ENCODE results near the gene PEX10. TPM values are rescaled to one million over a fixed set of nuclear protein-coding genes. Genes with fewer than 3 reads are reported as not detected.

Gene PEX10
- polyA plus RNA-seq, 1 donor from 2014 or later: 30.1 TPM

DNA sequence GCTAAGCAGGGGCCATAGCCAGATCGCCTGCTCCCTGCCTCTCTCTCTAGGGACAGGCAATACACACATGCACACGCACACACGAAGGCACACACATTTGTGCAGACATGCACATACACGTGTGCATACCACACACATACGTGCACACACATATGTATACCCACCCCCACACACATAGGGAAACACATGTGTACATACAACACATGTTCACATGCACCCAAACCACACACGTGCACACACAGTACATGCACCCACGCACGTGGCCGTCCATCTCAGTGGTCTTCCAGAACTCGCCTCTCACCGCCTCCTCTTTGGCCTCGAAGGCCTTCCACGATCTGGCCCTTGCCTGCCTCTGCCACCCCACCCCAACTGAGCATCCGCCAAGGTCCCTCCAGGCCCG, 25.3 kb upstream of the PEX10 start:
- Histone ChIP-seq H3K4me3 (ENCODE audit: low read length) (no peak overlapping the region), H3F3A (ENCODE audit: insufficient read depth, low read length, poor library complexity, severe bottlenecking) (no peaks in the 10 kb centered on the region), H3K27ac (ENCODE audit: low read length) (no peak overlapping the region), H3K9ac (ENCODE audit: low read length) (no peak overlapping the region), H2AFZ (ENCODE audit: low read depth, low read length) (no peak overlapping the region), H3K9me2 (ENCODE audit: insufficient read depth, low read length) (no peaks in the 10 kb centered on the region), H3K4me2 (ENCODE audit: low read length) (no peak overlapping the region), H3K27me3 (ENCODE audit: insufficient read depth, low read depth, low read length) (no peaks in the 10 kb centered on the region), H3K79me2 (replicated peaks; ENCODE audit: insufficient read depth, low read length) (no peaks in the 10 kb centered on the region), H3K36me3 (ENCODE audit: insufficient read depth, low read length) (no peaks in the 10 kb centered on the region), H3K9me3 (ENCODE audit: low read length) (no peaks in the 10 kb centered on the region), H4K20me1 (ENCODE audit: insufficient read depth) (no peaks in the 10 kb centered on the region)
- TF ChIP-seq SMC3 (conservative IDR thresholded peaks at IDR 0.05; ENCODE audit: poor library complexity) (no peak), POLR2AphosphoS5 (IDR thresholded peaks at IDR 0.05) (no peak), RAD21 (conservative IDR thresholded peaks at IDR 0.05) (no peak), EZH2 (IDR thresholded peaks at IDR 0.05; ENCODE audit: borderline replicate concordance, insufficient read depth, low read length, poor library complexity, severe bottlenecking) (no peak), TAF1 (IDR thresholded peaks at IDR 0.05; ENCODE audit: low read depth) (no peak), EP300 (conservative IDR thresholded peaks at IDR 0.05; ENCODE audit: poor library complexity, severe bottlenecking) (no peak), MXI1 (conservative IDR thresholded peaks at IDR 0.05; ENCODE audit: poor library complexity, severe bottlenecking) (no peak)
- TF ChIP-seq, protein P1, sequence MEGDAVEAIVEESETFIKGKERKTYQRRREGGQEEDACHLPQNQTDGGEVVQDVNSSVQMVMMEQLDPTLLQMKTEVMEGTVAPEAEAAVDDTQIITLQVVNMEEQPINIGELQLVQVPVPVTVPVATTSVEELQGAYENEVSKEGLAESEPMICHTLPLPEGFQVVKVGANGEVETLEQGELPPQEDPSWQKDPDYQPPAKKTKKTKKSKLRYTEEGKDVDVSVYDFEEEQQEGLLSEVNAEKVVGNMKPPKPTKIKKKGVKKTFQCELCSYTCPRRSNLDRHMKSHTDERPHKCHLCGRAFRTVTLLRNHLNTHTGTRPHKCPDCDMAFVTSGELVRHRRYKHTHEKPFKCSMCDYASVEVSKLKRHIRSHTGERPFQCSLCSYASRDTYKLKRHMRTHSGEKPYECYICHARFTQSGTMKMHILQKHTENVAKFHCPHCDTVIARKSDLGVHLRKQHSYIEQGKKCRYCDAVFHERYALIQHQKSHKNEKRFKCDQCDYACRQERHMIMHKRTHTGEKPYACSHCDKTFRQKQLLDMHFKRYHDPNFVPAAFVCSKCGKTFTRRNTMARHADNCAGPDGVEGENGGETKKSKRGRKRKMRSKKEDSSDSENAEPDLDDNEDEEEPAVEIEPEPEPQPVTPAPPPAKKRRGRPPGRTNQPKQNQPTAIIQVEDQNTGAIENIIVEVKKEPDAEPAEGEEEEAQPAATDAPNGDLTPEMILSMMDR (IDR thresholded peaks at IDR 0.05; ENCODE audit: poor library complexity, severe bottlenecking): no peak
- TF ChIP-seq, protein P2, sequence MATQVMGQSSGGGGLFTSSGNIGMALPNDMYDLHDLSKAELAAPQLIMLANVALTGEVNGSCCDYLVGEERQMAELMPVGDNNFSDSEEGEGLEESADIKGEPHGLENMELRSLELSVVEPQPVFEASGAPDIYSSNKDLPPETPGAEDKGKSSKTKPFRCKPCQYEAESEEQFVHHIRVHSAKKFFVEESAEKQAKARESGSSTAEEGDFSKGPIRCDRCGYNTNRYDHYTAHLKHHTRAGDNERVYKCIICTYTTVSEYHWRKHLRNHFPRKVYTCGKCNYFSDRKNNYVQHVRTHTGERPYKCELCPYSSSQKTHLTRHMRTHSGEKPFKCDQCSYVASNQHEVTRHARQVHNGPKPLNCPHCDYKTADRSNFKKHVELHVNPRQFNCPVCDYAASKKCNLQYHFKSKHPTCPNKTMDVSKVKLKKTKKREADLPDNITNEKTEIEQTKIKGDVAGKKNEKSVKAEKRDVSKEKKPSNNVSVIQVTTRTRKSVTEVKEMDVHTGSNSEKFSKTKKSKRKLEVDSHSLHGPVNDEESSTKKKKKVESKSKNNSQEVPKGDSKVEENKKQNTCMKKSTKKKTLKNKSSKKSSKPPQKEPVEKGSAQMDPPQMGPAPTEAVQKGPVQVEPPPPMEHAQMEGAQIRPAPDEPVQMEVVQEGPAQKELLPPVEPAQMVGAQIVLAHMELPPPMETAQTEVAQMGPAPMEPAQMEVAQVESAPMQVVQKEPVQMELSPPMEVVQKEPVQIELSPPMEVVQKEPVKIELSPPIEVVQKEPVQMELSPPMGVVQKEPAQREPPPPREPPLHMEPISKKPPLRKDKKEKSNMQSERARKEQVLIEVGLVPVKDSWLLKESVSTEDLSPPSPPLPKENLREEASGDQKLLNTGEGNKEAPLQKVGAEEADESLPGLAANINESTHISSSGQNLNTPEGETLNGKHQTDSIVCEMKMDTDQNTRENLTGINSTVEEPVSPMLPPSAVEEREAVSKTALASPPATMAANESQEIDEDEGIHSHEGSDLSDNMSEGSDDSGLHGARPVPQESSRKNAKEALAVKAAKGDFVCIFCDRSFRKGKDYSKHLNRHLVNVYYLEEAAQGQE (IDR thresholded peaks at IDR 0.05; ENCODE audit: borderline replicate concordance): no peak

DNA sequence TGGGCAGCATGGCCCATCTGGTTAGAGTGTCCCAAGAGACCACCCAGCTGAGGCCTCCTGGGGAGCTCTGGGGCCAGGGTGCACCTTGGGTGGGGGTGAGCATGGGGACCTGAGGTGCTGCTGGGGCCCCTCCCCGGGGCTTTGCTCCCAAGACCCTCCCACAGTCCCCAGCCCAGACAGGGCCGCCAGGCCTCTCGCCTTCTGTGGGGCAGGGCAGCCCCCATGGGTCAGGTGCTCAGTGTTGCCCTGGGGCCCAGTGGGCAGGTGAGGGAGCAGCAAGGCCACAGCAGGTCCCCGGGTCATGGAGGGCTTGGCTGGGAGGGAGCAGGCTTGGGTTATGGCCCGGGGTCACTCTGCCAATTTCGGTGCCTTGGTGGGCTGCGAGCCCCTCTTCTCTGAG, 24.5 kb upstream of the PEX10 start:
- H3K9ac ChIP-seq (ENCODE audit: low read length): no peak overlapping the region
- no peaks in the 10 kb centered on the region for H3K79me2 ChIP-seq (replicated peaks; ENCODE audit: insufficient read depth, low read length)
- H3K4me3 ChIP-seq (ENCODE audit: low read length): no peak overlapping the region
- no peaks in the 10 kb centered on the region for H3K27me3 ChIP-seq (ENCODE audit: insufficient read depth, low read depth, low read length)
- no peak overlapping the region for H3K4me2 ChIP-seq (ENCODE audit: low read length)
- H3K9me2 ChIP-seq (ENCODE audit: insufficient read depth, low read length): no peaks in the 10 kb centered on the region
- H3F3A ChIP-seq (ENCODE audit: insufficient read depth, low read length, poor library complexity, severe bottlenecking): no peaks in the 10 kb centered on the region
- H4K20me1 ChIP-seq (ENCODE audit: insufficient read depth): no peaks in the 10 kb centered on the region
- H3K36me3 ChIP-seq (ENCODE audit: insufficient read depth, low read length): no peaks in the 10 kb centered on the region
- no peak overlapping the region for H2AFZ ChIP-seq (ENCODE audit: low read depth, low read length)
- H3K9me3 ChIP-seq (ENCODE audit: low read length): no peaks in the 10 kb centered on the region
- TF ChIP-seq EZH2 (IDR thresholded peaks at IDR 0.05; ENCODE audit: borderline replicate concordance, insufficient read depth, low read length, poor library complexity, severe bottlenecking) (no peak), EP300 (conservative IDR thresholded peaks at IDR 0.05; ENCODE audit: poor library complexity, severe bottlenecking) (no peak), TAF1 (IDR thresholded peaks at IDR 0.05; ENCODE audit: low read depth) (no peak), POLR2AphosphoS5 (IDR thresholded peaks at IDR 0.05) (no peak), SMC3 (conservative IDR thresholded peaks at IDR 0.05; ENCODE audit: poor library complexity) (no peak), RAD21 (conservative IDR thresholded peaks at IDR 0.05) (no peak), MXI1 (conservative IDR thresholded peaks at IDR 0.05; ENCODE audit: poor library complexity, severe bottlenecking) (no peak)
- TF ChIP-seq, protein P1 (IDR thresholded peaks at IDR 0.05; ENCODE audit: poor library complexity, severe bottlenecking): no peak
- TF ChIP-seq, protein P2 (IDR thresholded peaks at IDR 0.05; ENCODE audit: borderline replicate concordance): no peak
- no peak overlapping the region for H3K27ac ChIP-seq (ENCODE audit: low read length)

All from neural cell (in vitro differentiated cells).